SK-N-SH treated with all-trans-retinoic acid at 6 μM for 48 hours (cell line): Measurements from ENCODE around the gene DPYSL5.

Experiments used
- ATAC-seq: fragments of 200-7000 bp; cut with Tn5 transposase; 3 replicates; pipeline ENCODE4 v1.9.1; 2020; ENCODE audit warnings: mild to moderate bottlenecking, moderate library complexity
- ARNTL ChIP-seq: fragments of 450-650 bp; formaldehyde crosslinking; IDR thresholded peaks from 2 replicates; pipeline ENCODE4 v1.5.0; 2020; ENCODE audit warnings: low read depth, mild to moderate bottlenecking, moderate library complexity, borderline replicate concordance
- BACH2 ChIP-seq: fragments of 250-450 bp; sonication (Bioruptor Pico); IDR thresholded peaks from 2 replicates; pipeline ENCODE4 v1.9.0; 2021; ENCODE audit warnings: mild to moderate bottlenecking, borderline replicate concordance
- CSDC2 ChIP-seq: fragments of 250-450 bp; sonication (Bioruptor Pico); IDR thresholded peaks from 2 replicates; pipeline ENCODE4 v1.5.0; 2020; ENCODE audit warnings: mild to moderate bottlenecking, moderate library complexity
- ESRRG ChIP-seq: fragments of 250-450 bp; sonication (Bioruptor Pico); IDR thresholded peaks from 2 replicates; pipeline ENCODE4 v1.6.1; 2021; ENCODE audit warnings: mild to moderate bottlenecking
- GLIS3 ChIP-seq: fragments of 250-450 bp; sonication (Bioruptor Pico); IDR thresholded peaks from 2 replicates; pipeline ENCODE4 v1.5.0; 2020; ENCODE audit warnings: mild to moderate bottlenecking, moderate library complexity
- ISL1 ChIP-seq: fragments of 250-450 bp; sonication (Bioruptor Pico); IDR thresholded peaks from 2 replicates; pipeline ENCODE4 v2.1.2; 2022; ENCODE audit warnings: mild to moderate bottlenecking, moderate library complexity
- OSR1 ChIP-seq: fragments of 250-450 bp; sonication (Bioruptor Pico); IDR thresholded peaks from 2 replicates; pipeline ENCODE4 v1.8.0; 2022; ENCODE audit warnings: moderate library complexity, mild to moderate bottlenecking, inconsistent platforms
- PPARA ChIP-seq: fragments of 250-450 bp; sonication (Bioruptor Pico); IDR thresholded peaks from 2 replicates; pipeline ENCODE4 v1.5.0; 2020; ENCODE audit warnings: mild to moderate bottlenecking, borderline replicate concordance
- RARB ChIP-seq: fragments of 250-450 bp; sonication (Bioruptor Pico); IDR thresholded peaks from 2 replicates; pipeline ENCODE4 v1.8.0; 2021; ENCODE audit warnings: mild to moderate bottlenecking, moderate library complexity
- SNAI2 ChIP-seq: fragments of 250-450 bp; sonication (Bioruptor Pico); IDR thresholded peaks from 2 replicates; pipeline ENCODE4 v1.5.0; 2020; ENCODE audit warnings: mild to moderate bottlenecking, moderate library complexity
- TCF4 ChIP-seq: fragments of 250-450 bp; sonication (Bioruptor Pico); IDR thresholded peaks from 2 replicates; pipeline ENCODE4 v1.8.0; 2021; ENCODE audit warnings: mild to moderate bottlenecking, moderate library complexity, borderline replicate concordance
- TOX ChIP-seq: fragments of 250-450 bp; sonication (Bioruptor Pico); IDR thresholded peaks from 2 replicates; pipeline ENCODE4 v1.8.0; 2021; ENCODE audit warnings: mild to moderate bottlenecking, moderate library complexity, borderline replicate concordance
- ZC3H10 ChIP-seq: fragments of 250-450 bp; sonication (Bioruptor Pico); IDR thresholded peaks from 2 replicates; pipeline ENCODE4 v1.5.1; 2021; ENCODE audit warnings: mild to moderate bottlenecking, moderate library complexity
- ZFP3 ChIP-seq: fragments of 250-450 bp; sonication (Bioruptor Pico); IDR thresholded peaks from 2 replicates; pipeline ENCODE4 v1.5.0; 2020; ENCODE audit warnings: mild to moderate bottlenecking, moderate library complexity
- ZFP30 ChIP-seq: fragments of 450-650 bp; formaldehyde crosslinking; IDR thresholded peaks from 2 replicates; pipeline ENCODE4 v1.5.0; 2022; ENCODE audit warnings: mild to moderate bottlenecking, moderate library complexity
- ZNF565 ChIP-seq: fragments of 450-650 bp; formaldehyde crosslinking; conservative IDR thresholded peaks from 2 replicates; pipeline ENCODE4 v1.5.0; 2020; ENCODE audit warnings: low read depth, mild to moderate bottlenecking, moderate library complexity
- ZNF70 ChIP-seq: fragments of 450-650 bp; formaldehyde crosslinking; IDR thresholded peaks from 2 replicates; pipeline ENCODE4 v1.5.0; 2020; ENCODE audit warnings: mild to moderate bottlenecking, moderate library complexity
- ZNF8 ChIP-seq: fragments of 450-650 bp; formaldehyde crosslinking; IDR thresholded peaks from 2 replicates; pipeline ENCODE4 v1.5.0; 2020; ENCODE audit warnings: mild to moderate bottlenecking, moderate library complexity
- TF ChIP-seq, protein P1 (sequence below): fragments of 250-450 bp; sonication (Bioruptor Pico); IDR thresholded peaks from 2 replicates; pipeline ENCODE4 v1.8.0; 2020; ENCODE audit warnings: mild to moderate bottlenecking, moderate library complexity, borderline replicate concordance
- TF ChIP-seq, protein P2 (sequence below): fragments of 250-450 bp; sonication (Bioruptor Pico); IDR thresholded peaks from 2 replicates; pipeline ENCODE4 v1.5.1; 2021; ENCODE audit warnings: mild to moderate bottlenecking, moderate library complexity
- TF ChIP-seq, protein P3 (sequence below): fragments of 250-450 bp; sonication (Bioruptor Pico); IDR thresholded peaks from 2 replicates; pipeline ENCODE4 v1.5.1; 2020; ENCODE audit warnings: low read depth, mild to moderate bottlenecking, moderate library complexity
- TF ChIP-seq, protein P4 (sequence below): fragments of 250-450 bp; sonication (Bioruptor Pico); IDR thresholded peaks from 2 replicates; pipeline ENCODE4 v1.5.0; 2020; ENCODE audit warnings: mild to moderate bottlenecking, moderate library complexity

DPYSL5 gene

DNA sequence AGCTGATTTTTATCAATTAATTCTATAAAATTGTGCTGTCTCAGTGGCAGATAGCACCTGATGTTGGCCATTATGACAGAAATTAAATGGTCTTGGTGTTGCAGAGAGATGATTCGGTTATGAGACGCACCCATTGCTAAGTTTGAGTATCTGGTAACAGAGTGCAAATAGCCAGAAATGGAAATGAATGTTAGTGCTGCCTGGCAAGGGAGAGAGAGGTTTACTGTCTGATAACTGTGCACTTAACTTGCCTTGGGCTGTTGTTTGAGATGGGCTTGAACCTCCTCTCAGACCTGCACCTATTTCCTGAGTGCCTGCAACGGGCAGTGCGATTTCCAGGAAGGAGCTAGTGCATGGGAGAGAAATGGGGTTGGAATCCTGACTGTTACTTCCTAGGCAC, 11.7 kb downstream of the DPYSL5 start (continued):
- TF ChIP-seq, protein P1, sequence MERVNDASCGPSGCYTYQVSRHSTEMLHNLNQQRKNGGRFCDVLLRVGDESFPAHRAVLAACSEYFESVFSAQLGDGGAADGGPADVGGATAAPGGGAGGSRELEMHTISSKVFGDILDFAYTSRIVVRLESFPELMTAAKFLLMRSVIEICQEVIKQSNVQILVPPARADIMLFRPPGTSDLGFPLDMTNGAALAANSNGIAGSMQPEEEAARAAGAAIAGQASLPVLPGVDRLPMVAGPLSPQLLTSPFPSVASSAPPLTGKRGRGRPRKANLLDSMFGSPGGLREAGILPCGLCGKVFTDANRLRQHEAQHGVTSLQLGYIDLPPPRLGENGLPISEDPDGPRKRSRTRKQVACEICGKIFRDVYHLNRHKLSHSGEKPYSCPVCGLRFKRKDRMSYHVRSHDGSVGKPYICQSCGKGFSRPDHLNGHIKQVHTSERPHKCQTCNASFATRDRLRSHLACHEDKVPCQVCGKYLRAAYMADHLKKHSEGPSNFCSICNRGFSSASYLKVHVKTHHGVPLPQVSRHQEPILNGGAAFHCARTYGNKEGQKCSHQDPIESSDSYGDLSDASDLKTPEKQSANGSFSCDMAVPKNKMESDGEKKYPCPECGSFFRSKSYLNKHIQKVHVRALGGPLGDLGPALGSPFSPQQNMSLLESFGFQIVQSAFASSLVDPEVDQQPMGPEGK (CRISPR knock-in tag) = no peak
- TF ChIP-seq ZNF565 = no peak
- TF ChIP-seq TCF4 (CRISPR knock-in tag) = no peak
- TF ChIP-seq ESRRG (CRISPR knock-in tag) = no peak

DNA sequence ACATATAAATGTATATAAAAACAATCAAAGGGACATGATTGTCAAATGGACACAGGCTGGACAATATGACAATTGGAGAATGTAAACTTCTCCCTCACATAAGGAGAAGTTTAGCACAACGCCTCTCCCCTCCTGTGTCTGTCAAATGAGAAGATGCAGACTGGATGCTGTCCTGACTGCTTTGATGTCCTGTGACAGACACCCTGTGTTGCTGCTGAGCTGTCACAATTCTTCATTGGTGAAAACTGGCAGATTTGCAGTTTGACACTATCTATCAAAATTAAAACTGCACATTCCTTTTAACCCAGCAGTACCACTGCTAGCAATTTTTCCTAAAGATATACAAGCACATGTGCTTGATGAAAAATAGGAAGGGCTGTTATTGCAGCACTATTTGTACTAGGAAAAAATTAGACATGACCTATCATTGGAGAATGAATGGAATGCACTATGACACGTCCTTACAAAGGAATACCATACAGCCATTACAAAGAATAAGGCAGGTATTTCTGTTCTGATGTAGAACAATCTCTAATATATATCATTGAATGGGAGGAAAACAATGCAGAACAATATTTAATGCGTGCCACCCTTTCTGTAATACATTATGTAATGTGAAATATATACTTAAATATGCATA, 12.4 kb downstream of the DPYSL5 start:
- ATAC-seq = no peak
- no peak for TF ChIP-seq BACH2 (CRISPR knock-in tag)
- TF ChIP-seq ZNF8 (CRISPR knock-in tag) = peak; percentile 57

DNA sequence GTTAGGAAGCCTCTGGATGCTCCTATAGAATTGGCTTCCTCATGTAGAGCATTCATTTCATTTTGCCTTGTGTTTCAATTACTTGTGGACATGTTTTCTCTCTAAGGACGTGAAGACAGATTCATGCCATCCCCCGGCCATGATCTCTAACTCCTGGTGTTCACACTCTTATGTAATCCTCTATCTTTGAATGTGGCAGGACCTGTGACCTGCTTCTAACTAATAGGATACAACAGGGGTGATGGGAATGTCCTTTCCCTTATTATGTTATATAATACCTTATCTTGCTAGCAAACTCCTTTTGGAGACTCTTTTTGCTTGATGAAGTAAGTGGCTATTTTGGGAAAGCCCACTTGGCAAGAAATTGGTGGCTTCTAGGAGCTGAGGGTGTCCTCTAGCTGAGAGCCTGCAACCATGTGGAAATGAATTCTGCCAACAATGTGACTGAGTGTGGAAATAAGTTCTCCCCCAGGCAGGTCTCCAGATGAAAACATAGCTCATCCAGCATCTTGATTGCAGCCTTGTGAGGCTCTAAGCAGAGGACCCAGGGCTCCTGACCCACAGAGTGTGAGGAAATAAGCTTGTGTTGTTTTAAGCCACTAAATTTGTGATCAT, 13.8 kb downstream of the DPYSL5 start:
- no peak for ATAC-seq
- TF ChIP-seq CSDC2 (CRISPR knock-in tag) (no peak), ISL1 (CRISPR knock-in tag) (no peak), RARB (CRISPR knock-in tag) (no peak), ZNF70 (no peak), ESRRG (CRISPR knock-in tag) (no peak), SNAI2 (CRISPR knock-in tag) (no peak), OSR1 (CRISPR knock-in tag) (no peak), ARNTL (CRISPR knock-in tag) (no peak), TOX (CRISPR knock-in tag) (no peak), ZFP3 (CRISPR knock-in tag) (no peak), PPARA (no peak), ZNF565 (no peak), TCF4 (CRISPR knock-in tag) (no peak), BACH2 (CRISPR knock-in tag) (no peak), ZC3H10 (CRISPR knock-in tag) (no peak)
- TF ChIP-seq, protein P2, sequence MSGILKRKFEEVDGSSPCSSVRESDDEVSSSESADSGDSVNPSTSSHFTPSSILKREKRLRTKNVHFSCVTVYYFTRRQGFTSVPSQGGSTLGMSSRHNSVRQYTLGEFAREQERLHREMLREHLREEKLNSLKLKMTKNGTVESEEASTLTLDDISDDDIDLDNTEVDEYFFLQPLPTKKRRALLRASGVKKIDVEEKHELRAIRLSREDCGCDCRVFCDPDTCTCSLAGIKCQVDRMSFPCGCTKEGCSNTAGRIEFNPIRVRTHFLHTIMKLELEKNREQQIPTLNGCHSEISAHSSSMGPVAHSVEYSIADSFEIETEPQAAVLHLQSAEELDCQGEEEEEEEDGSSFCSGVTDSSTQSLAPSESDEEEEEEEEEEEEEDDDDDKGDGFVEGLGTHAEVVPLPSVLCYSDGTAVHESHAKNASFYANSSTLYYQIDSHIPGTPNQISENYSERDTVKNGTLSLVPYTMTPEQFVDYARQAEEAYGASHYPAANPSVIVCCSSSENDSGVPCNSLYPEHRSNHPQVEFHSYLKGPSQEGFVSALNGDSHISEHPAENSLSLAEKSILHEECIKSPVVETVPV (CRISPR knock-in tag) = no peak
- TF ChIP-seq, protein P1 (CRISPR knock-in tag) = no peak
- TF ChIP-seq, protein P3, sequence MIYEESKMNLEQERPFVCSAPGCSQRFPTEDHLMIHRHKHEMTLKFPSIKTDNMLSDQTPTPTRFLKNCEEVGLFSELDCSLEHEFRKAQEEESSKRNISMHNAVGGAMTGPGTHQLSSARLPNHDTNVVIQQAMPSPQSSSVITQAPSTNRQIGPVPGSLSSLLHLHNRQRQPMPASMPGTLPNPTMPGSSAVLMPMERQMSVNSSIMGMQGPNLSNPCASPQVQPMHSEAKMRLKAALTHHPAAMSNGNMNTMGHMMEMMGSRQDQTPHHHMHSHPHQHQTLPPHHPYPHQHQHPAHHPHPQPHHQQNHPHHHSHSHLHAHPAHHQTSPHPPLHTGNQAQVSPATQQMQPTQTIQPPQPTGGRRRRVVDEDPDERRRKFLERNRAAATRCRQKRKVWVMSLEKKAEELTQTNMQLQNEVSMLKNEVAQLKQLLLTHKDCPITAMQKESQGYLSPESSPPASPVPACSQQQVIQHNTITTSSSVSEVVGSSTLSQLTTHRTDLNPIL (CRISPR knock-in tag) = no peak

DNA sequence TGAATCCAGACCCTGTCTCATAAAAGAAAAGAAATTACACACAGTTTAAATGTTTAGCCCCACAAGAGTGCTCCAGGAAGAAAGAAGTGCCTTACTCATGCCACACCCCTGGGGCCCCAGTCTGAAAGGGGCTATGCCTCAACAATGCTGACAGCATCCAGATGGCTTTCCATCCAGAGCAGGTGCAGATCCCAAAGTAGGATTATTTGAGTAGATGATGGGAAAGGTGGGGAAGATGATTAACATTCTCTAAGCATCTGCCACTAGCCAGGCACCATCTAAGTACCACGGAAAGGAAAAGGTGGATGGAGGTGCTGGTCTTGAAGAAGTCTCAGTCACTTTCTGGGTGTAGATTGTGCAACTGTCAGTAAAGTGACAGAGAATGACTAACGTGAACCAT, 16.3 kb downstream of the DPYSL5 start:
- ATAC-seq = no peak
- TF ChIP-seq ZFP30 (CRISPR knock-in tag) (no peak), BACH2 (CRISPR knock-in tag) (no peak), GLIS3 (CRISPR knock-in tag) (no peak), ZNF70 (no peak), ARNTL (CRISPR knock-in tag) (no peak), OSR1 (CRISPR knock-in tag) (no peak), RARB (CRISPR knock-in tag) (no peak), ZNF8 (CRISPR knock-in tag) (no peak)
- TF ChIP-seq, protein P4, sequence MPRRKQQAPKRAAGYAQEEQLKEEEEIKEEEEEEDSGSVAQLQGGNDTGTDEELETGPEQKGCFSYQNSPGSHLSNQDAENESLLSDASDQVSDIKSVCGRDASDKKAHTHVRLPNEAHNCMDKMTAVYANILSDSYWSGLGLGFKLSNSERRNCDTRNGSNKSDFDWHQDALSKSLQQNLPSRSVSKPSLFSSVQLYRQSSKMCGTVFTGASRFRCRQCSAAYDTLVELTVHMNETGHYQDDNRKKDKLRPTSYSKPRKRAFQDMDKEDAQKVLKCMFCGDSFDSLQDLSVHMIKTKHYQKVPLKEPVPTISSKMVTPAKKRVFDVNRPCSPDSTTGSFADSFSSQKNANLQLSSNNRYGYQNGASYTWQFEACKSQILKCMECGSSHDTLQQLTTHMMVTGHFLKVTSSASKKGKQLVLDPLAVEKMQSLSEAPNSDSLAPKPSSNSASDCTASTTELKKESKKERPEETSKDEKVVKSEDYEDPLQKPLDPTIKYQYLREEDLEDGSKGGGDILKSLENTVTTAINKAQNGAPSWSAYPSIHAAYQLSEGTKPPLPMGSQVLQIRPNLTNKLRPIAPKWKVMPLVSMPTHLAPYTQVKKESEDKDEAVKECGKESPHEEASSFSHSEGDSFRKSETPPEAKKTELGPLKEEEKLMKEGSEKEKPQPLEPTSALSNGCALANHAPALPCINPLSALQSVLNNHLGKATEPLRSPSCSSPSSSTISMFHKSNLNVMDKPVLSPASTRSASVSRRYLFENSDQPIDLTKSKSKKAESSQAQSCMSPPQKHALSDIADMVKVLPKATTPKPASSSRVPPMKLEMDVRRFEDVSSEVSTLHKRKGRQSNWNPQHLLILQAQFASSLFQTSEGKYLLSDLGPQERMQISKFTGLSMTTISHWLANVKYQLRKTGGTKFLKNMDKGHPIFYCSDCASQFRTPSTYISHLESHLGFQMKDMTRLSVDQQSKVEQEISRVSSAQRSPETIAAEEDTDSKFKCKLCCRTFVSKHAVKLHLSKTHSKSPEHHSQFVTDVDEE = no peak
- TF ChIP-seq, protein P3 (CRISPR knock-in tag) = no peak
- TF ChIP-seq, protein P1 (CRISPR knock-in tag) = no peak
- TF ChIP-seq, all 23 proteins: peak for 0
